D721Med (cell line): ENCODE results near the gene TRAPPC2.
"Not testable (repeated sequence)": the region's sequence is repeated elsewhere in the genome, so short reads cannot be mapped to it uniquely, and the experiment has no call there.

ENCODE experiments used
- DNase-seq: peaks from one replicate; pipeline ENCODE4 v3.0.0; 2011; ENCODE audit warnings: low spot score; ENCODE audit not compliant: insufficient read length
- FAIRE-seq: peaks from 2 replicates; lab custom pipeline; 2011; peaks lifted over from hg19 to GRCh38; lab: Jason Lieb, UNC
- TF ChIP-seq, protein P1 (sequence below): IDR thresholded peaks from 2 replicates; pipeline ENCODE4 v1.5.1; 2012; ENCODE audit warnings: mild to moderate bottlenecking, control low read depth; ENCODE audit not compliant: insufficient read depth; ENCODE audit errors: missing control alignments

The TRAPPC2 gene

DNA sequence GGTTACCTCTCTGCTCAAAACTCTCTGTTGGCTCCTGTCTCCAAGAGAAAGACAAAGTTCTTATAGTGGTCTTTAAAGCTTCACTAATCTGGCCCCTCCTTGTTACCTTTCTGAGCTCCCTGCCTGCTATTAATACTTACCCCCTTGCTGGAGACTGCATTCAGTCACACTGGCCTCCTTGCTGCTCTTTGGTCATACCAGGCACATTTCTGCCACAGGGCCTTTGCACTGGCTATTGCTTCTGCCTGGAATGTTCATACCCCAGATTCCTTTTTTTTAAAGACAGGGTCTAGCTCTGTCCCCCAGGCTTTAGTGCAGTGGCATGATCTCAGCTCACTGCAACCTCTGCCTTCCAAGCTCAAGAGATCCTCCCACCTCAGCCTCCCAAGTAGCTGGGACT, 61.4 kb downstream of the TRAPPC2 start:
- no peak for FAIRE-seq
- no peak for DNase-seq
- TF ChIP-seq, protein P1, sequence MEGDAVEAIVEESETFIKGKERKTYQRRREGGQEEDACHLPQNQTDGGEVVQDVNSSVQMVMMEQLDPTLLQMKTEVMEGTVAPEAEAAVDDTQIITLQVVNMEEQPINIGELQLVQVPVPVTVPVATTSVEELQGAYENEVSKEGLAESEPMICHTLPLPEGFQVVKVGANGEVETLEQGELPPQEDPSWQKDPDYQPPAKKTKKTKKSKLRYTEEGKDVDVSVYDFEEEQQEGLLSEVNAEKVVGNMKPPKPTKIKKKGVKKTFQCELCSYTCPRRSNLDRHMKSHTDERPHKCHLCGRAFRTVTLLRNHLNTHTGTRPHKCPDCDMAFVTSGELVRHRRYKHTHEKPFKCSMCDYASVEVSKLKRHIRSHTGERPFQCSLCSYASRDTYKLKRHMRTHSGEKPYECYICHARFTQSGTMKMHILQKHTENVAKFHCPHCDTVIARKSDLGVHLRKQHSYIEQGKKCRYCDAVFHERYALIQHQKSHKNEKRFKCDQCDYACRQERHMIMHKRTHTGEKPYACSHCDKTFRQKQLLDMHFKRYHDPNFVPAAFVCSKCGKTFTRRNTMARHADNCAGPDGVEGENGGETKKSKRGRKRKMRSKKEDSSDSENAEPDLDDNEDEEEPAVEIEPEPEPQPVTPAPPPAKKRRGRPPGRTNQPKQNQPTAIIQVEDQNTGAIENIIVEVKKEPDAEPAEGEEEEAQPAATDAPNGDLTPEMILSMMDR = no peak

DNA sequence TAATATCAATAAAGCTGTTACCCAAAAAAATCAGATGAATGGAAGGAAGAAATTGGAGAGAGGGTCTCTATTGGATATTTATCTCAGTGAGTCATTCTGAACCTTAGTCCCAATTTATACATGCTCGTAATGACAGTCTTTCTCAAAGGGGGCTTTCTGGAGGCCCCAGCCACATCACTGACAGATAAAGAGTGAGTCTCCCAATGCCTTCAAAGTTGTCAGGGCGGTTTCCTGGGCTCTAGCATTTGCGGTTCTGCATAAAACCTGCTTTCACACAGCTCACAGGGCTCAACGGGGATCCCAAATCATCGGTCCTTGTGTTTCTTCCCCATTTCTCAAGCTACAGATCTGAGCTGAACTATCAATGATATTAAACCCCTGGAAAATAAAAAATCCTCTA, 64.2 kb downstream of the TRAPPC2 start:
- no peak for FAIRE-seq

DNA sequence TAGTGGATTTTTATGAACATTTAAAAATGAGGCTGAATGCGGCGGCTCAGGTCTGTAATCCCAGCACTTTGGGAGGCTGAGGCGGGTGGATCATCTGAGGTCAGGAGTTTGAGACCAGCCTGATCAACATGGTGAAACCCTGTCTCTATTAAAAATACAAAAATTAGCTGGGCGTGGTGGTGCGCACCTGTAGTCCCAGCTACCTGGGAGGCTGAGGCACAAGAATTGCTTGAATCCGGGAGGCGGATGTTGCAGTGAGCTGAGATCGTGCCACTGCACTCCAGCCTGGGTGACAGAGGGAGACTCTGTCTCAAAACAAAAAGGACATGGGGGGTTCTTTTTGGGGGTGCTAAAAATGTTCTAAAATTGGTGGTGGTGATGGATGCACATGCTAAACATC, 64.7 kb downstream of the TRAPPC2 start:
- FAIRE-seq = not testable (repeated sequence)

More for the DNA sequence above, 64.2 kb downstream of the TRAPPC2 start:
- no peak for DNase-seq
- TF ChIP-seq, protein P1 = no peak

DNA sequence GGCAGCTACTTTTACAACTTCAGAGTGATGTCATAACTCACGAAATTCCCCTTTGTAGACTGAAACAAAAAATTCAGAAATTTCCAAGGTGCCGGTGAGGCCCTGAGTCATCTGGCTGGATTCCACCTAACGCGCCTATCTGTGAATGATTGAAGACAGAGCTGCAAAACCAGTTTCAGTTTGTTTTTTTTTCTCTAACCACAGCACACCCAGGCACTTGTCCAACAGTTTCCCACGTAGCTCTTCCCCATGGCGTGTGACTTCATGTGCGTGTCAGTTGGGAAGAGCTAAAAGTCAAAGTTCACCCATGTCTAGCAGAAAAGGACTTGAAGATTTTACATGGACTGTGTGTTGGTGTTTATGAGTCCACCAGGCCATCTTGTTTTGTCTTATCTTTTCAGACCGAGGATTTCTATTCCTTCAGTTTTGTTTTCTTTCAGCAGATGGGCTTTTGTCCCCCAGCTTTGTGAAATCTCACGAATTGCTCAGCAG, 65.1 kb downstream of the TRAPPC2 start:
- DNase-seq (no peak), FAIRE-seq (no peak)
- TF ChIP-seq, protein P1 = no peak

More for the DNA sequence above, 64.7 kb downstream of the TRAPPC2 start:
- DNase-seq = not testable (repeated sequence)

DNA sequence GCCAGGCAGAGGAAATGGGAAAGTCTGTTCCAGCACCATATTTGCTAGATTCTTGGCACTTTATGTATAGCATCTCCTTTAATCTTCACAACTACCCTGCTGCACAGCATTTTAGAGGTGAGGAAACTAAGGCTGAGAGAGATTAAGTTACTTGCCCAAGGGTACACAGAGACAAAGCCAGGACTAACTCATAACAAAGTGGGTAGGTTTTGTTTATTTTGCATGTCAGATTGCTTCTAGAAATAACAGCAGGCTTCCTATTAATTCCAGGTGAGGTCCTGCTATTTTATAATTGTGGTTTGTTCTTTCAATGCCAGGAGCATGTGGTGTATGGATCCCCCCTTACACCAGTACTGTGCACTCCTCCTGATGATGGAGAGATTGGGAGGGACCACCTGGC, 66.5 kb downstream of the TRAPPC2 start:
- TF ChIP-seq, protein P1 = no peak
- FAIRE-seq (no peak), DNase-seq (no peak)

DNA sequence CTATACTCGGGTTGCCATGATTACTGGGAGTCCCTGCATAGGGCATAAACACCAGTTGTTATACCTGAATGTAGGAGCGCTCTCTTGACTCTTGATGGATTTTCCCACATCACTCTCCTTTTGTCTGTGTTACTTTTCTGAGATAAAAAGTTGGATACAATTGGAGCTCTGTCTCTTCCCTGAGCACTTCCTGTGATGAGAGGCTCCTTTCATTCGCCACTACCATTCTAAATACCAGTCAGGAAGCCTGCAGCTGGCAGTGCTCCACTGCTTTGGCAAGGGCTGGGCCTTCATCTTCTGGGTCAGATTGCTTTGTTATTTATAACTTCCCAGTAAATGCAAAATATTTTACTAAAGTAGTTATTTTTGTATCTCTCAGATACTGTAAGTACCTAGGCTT, 67.6 kb downstream of the TRAPPC2 start:
- TF ChIP-seq, protein P1 = no peak
- FAIRE-seq = no peak
- DNase-seq = no peak

DNA sequence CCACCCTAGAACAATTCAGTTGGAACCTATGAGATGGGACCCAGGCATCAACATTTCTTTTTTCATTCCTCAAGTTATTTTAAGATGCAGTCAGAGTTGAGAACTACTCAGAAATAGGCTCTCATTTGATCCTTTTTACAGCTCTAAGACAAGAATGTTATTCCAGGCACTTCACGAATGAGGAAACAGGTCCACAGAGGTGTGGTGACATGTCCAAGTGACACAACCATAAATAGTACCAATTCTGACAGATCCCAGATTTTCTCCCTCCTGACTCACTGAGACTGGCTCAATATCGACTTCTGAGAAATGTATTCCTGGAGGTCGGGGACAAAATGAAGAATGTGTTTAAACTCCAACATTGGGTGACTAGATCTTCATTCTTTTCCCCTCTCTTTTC, 70.4 kb downstream of the TRAPPC2 start:
- DNase-seq (no peak), FAIRE-seq (no peak)
- TF ChIP-seq, protein P1 = no peak

DNA sequence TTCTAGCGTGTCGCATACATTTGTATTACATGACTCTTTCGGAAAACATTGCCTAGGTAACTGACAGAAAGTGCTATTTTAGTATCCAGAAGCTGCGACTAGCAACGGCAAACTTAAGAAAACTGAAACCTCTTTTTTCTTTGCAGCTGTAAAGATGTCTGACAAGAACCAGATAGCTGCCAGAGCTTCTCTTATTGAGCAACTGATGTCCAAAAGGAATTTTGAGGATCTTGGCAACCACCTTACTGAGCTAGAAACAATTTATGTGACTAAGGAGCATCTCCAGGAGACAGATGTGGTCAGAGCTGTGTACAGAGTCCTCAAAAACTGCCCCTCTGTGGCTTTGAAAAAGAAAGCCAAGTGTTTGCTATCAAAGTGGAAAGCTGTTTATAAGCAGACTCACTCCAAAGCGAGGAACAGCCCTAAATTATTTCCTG, 72.0 kb downstream of the TRAPPC2 start:
- no peak for DNase-seq
- FAIRE-seq = no peak
- TF ChIP-seq, protein P1 = no peak
